Activated CD8-positive, alpha-beta T cell treated with anti-CD3 and anti-CD28 coated beads, Interleukin-2, amount 10 ng/mL, durations not matched to agents 7 days and 5 days (primary cell): ENCODE measurements around the gene CDH4. TPM values are rescaled to one million over a fixed set of nuclear protein-coding genes. Genes with fewer than 3 reads are reported as not detected.

Source experiments
- ATAC-seq: fragments of 150-1000 bp; cut with Tn5 transposase; one replicate; pipeline ENCODE4 v1.10.0; 2021; ENCODE audit warnings: moderate library complexity
- CTCF ChIA-PET: fragments of 350-600 bp; sonication (Branson Sonifier 250); formaldehyde crosslinking; loops from one replicate; lab custom pipeline; 2021; ENCODE audit warnings: antibody characterized with exemption; lab: Charles Lee
- POLR2A ChIA-PET: fragments of 350-600 bp; sonication (Branson Sonifier 250); formaldehyde crosslinking; loops from one replicate; lab custom pipeline; 2021; ENCODE audit warnings: antibody characterized with exemption; lab: Charles Lee
- DNase-seq: peaks from one replicate; pipeline ENCODE4 v3.0.0-alpha.2; 2020
- H3K27ac Mint-ChIP-seq: one replicate; pipeline ENCODE4 v1.8.0; 2021; ENCODE audit warnings: mild to moderate bottlenecking, mixed read lengths
- H3K27me3 Mint-ChIP-seq: one replicate; pipeline ENCODE4 v1.8.0; 2021; ENCODE audit warnings: low read depth, mixed read lengths
- H3K36me3 Mint-ChIP-seq: one replicate; pipeline ENCODE4 v1.8.0; 2021; ENCODE audit warnings: low read depth, mixed read lengths
- H3K4me1 Mint-ChIP-seq: one replicate; pipeline ENCODE4 v1.8.0; 2021; ENCODE audit warnings: low read depth, mixed read lengths
- H3K4me3 Mint-ChIP-seq: one replicate; pipeline ENCODE4 v1.8.0; 2021; ENCODE audit warnings: mild to moderate bottlenecking, mixed read lengths
- H3K9me3 Mint-ChIP-seq: one replicate; pipeline ENCODE4 v1.8.0; 2022; ENCODE audit warnings: mixed read lengths; ENCODE audit not compliant: insufficient read depth
- total RNA-seq, 2 experiments: library from RNA; stranded (reverse); gene quantifications; one replicate each; pipeline ENCODE4 v1.2.3, GENCODE V29; 2021

The CDH4 gene
- total RNA-seq, 2 experiments from 2014 or later, result 0.05 to 0.13 TPM

GRCh38 chr20:61895016-61895415, 643.0 kb downstream of the CDH4 start:
- Mint-ChIP-seq H3K36me3 (no peaks in the 10 kb centered on the region), H3K9me3 (no peaks in the 10 kb centered on the region), H3K27me3 (no peaks in the 10 kb centered on the region), H3K4me1 (no peaks in the 10 kb centered on the region), H3K27ac (no peak overlapping the region), H3K4me3 (no peak overlapping the region)
- POLR2A ChIA-PET, result no interaction called here
- DNase-seq (no peak), ATAC-seq (no peak)
- CTCF ChIA-PET, result no interaction called here

GRCh38 chr20:61895686-61896057, 643.6 kb downstream of the CDH4 start:
- Mint-ChIP-seq H3K4me1 (no peaks in the 10 kb centered on the region), H3K4me3 (no peak overlapping the region), H3K9me3 (no peaks in the 10 kb centered on the region), H3K36me3 (no peaks in the 10 kb centered on the region), H3K27ac (no peak overlapping the region), H3K27me3 (no peaks in the 10 kb centered on the region)
- ChIA-PET POLR2A (no interaction called here), CTCF (interaction anchor here (1.1 to 1.5 kb wide), 2 partner anchors 9 to 11 kb away, joined by 3 to 6 read pairs; no protein-coding TSS in a partner anchor)
- no peak for ATAC-seq
- no peak for DNase-seq

- no peaks in the 10 kb centered on the region for H3K27me3 Mint-ChIP-seq
- DNase-seq (peak; percentile 35), ATAC-seq (peak; percentile 64)
- H3K4me3 Mint-ChIP-seq, result no peak overlapping the region
- no peaks in the 10 kb centered on the region for H3K9me3 Mint-ChIP-seq
- ChIA-PET CTCF (interaction anchor here (1.1 to 1.5 kb wide), 2 partner anchors 10 to 11 kb away, joined by 3 to 6 read pairs; no protein-coding TSS in a partner anchor), POLR2A (no interaction called here)
- no peak overlapping the region for H3K27ac Mint-ChIP-seq
- no peaks in the 10 kb centered on the region for H3K4me1 Mint-ChIP-seq
- H3K36me3 Mint-ChIP-seq, result no peaks in the 10 kb centered on the region
Measured at GRCh38 chr20:61896058-61896961, 644.2 kb downstream of the CDH4 start.

- H3K27ac Mint-ChIP-seq, result no peak overlapping the region
- ATAC-seq (no peak), DNase-seq (no peak)
- H3K4me3 Mint-ChIP-seq, result no peak overlapping the region
- ChIA-PET CTCF (no interaction called here), POLR2A (no interaction called here)
- no peaks in the 10 kb centered on the region for H3K27me3 Mint-ChIP-seq
- H3K4me1 Mint-ChIP-seq, result peaks cover 5% of the 10 kb centered on the region
- no peaks in the 10 kb centered on the region for H3K36me3 Mint-ChIP-seq
- no peaks in the 10 kb centered on the region for H3K9me3 Mint-ChIP-seq
Measured at GRCh38 chr20:61897401-61898295, 645.6 kb downstream of the CDH4 start.

- Mint-ChIP-seq H3K4me3 (no peak overlapping the region), H3K27ac (no peak overlapping the region), H3K27me3 (no peaks in the 10 kb centered on the region), H3K36me3 (no peaks in the 10 kb centered on the region), H3K9me3 (no peaks in the 10 kb centered on the region), H3K4me1 (peaks cover 5% of the 10 kb centered on the region)
- ATAC-seq, result no peak
- ChIA-PET POLR2A (no interaction called here), CTCF (no interaction called here)
- DNase-seq, result no peak
Measured at GRCh38 chr20:61898405-61898804, 646.3 kb downstream of the CDH4 start.

- H3K9me3 Mint-ChIP-seq, result no peaks in the 10 kb centered on the region
- no peak overlapping the region for H3K27ac Mint-ChIP-seq
- peaks cover 5% of the 10 kb centered on the region for H3K4me1 Mint-ChIP-seq
- ChIA-PET CTCF (no interaction called here), POLR2A (interaction anchor here (0.7 kb wide), 1 partner anchor 256 kb away, joined by 3 read pairs; no protein-coding TSS in a partner anchor)
- ATAC-seq, result no peak
- H3K36me3 Mint-ChIP-seq, result no peaks in the 10 kb centered on the region
- H3K4me3 Mint-ChIP-seq, result no peak overlapping the region
- H3K27me3 Mint-ChIP-seq, result no peaks in the 10 kb centered on the region
- DNase-seq, result no peak
Measured at GRCh38 chr20:61900011-61900944, 648.2 kb downstream of the CDH4 start.

DNA sequence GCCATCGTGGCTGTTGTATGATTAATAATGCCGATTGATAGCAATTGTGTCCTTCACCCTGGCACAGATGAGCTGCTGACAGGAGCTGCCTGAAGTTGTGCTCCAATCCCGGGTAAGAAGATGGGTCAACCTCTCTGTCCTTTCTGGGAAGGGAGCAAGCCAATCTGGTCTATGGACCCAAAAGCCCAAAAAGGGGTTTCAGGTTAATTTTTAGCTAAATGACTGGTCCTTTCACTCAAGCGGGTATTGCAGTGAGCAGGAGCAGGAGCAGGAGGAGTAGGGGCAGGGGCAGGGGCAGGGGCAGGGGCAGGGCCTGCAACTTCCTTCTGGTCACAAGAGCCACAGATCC, 648.9 kb downstream of the CDH4 start:
- H3K36me3 Mint-ChIP-seq, result no peaks in the 10 kb centered on the region
- no peaks in the 10 kb centered on the region for H3K9me3 Mint-ChIP-seq
- no peak for ATAC-seq

GRCh38 chr20:61901392-61902220, 649.5 kb downstream of the CDH4 start:
- CTCF ChIA-PET, result no interaction called here
- Mint-ChIP-seq H3K27me3 (no peaks in the 10 kb centered on the region), H3K4me1 (peaks cover 5% of the 10 kb centered on the region), H3K36me3 (no peaks in the 10 kb centered on the region), H3K4me3 (no peak overlapping the region), H3K9me3 (no peaks in the 10 kb centered on the region), H3K27ac (no peak overlapping the region)
- POLR2A ChIA-PET, result no interaction called here
- ATAC-seq, result no peak
- DNase-seq, result no peak

More for the DNA sequence above, 648.9 kb downstream of the CDH4 start:
- ChIA-PET CTCF (no interaction called here), POLR2A (no interaction called here)
- Mint-ChIP-seq H3K4me1 (peaks cover 5% of the 10 kb centered on the region), H3K27me3 (no peaks in the 10 kb centered on the region), H3K27ac (no peak overlapping the region), H3K4me3 (no peak overlapping the region)
- DNase-seq, result no peak

GRCh38 chr20:61902221-61902869, 650.3 kb downstream of the CDH4 start:
- ATAC-seq (no peak), DNase-seq (no peak)
- Mint-ChIP-seq H3K27ac (no peak overlapping the region), H3K27me3 (no peaks in the 10 kb centered on the region), H3K36me3 (no peaks in the 10 kb centered on the region), H3K9me3 (no peaks in the 10 kb centered on the region), H3K4me1 (peaks cover 5% of the 10 kb centered on the region), H3K4me3 (no peak overlapping the region)
- POLR2A ChIA-PET, result no interaction called here
- CTCF ChIA-PET, result no interaction called here

DNA sequence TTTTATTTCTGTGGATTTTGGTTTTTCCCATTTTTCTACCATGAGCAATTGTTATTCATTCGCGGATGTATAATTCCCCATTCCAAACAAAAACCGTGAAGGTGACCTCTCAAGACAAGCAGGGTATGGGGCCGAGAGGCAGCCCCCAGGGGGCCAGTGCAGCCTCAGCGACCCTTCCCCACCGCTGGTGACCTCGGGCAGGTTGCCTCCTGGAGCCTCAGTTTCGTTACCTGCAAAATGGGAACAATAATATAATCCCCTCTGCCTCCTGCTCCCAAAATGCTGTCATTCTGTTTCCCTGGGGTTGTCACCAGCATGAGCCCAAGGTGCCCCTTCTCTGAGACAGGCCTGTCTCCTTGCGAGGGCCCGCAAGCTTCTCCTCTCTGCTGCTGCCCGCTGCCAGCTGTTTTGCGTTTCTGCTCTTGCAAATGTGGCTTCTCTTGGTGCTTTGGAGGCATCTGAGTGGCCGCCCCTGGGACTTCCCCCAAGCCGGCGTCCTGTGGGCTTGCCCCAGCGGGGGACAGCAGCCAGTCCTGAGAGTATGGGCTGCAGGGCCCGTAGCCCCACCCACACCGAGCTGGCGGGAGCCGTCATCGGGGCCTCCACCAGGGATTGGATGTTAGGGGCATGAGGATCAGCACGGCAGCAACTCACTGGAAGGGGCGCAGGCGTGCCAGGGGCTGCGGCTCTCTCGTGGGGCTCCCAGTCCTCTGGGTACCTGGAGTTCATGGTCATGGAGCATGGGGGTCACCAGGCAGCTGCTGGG, 651.7 kb downstream of the CDH4 start:
- Mint-ChIP-seq H3K27me3 (no peaks in the 10 kb centered on the region), H3K4me3 (no peak overlapping the region), H3K4me1 (peaks cover 5% of the 10 kb centered on the region), H3K27ac (no peak overlapping the region), H3K36me3 (no peaks in the 10 kb centered on the region), H3K9me3 (no peaks in the 10 kb centered on the region)
- DNase-seq (no peak), ATAC-seq (no peak)
- POLR2A ChIA-PET, result no interaction called here
- CTCF ChIA-PET, result no interaction called here
